Measurements from ENCODE around the gene FBXL7.

GRCh38 chr5:15522187-15522520 is 22.2 kb downstream of the FBXL7 start:
- no peak for TF ChIP-seq CTCF (IDR thresholded peaks at IDR 0.05)
- TF ChIP-seq POLR2A (IDR thresholded peaks at IDR 0.05), result no peak

Measured in lower leg skin (tissue), 3 donors.